Kidney epithelial cell (primary cell): ENCODE data around the gene ANP32B. TPM values are rescaled to one million over a fixed set of nuclear protein-coding genes. Genes with fewer than 3 reads are reported as not detected.

Experiments used
- DNase-seq: peaks from one replicate; pipeline ENCODE4 v3.0.0-alpha.2; 2010; ENCODE audit warnings: low read depth
- H3K27me3 ChIP-seq: 2 replicates; pipeline ENCODE4 v1.6.0; 2011; ENCODE audit warnings: low read length; ENCODE audit not compliant: control insufficient read depth, insufficient read depth
- H3K36me3 ChIP-seq: 2 replicates; pipeline ENCODE4 v1.5.1; 2011; ENCODE audit warnings: low read length; ENCODE audit not compliant: control insufficient read depth, insufficient read depth
- H3K4me3 ChIP-seq: 2 replicates; pipeline ENCODE4 v1.5.1; 2011; ENCODE audit warnings: low read depth, mild to moderate bottlenecking, control low read depth, low read length
- total RNA-seq: library from RNA; depleted of rRNA; stranded (reverse); fragments of >200 nt; gene quantifications from 2 replicates; pipeline ENCODE4 v1.2.3, GENCODE V29; 2015
- TF ChIP-seq, protein P1 (sequence below): IDR thresholded peaks from 2 replicates; pipeline ENCODE4 v1.5.1; 2011; ENCODE audit warnings: mild to moderate bottlenecking, moderate library complexity, low read length, control low read depth, inconsistent platforms; ENCODE audit not compliant: insufficient read depth, poor library complexity, severe bottlenecking

The ANP32B gene
- total RNA-seq, 1 donor from 2014 or later: 24.1 TPM

- no peaks in the 10 kb centered on the region for H3K36me3 ChIP-seq
- DNase-seq: no peak
- TF ChIP-seq, protein P1, sequence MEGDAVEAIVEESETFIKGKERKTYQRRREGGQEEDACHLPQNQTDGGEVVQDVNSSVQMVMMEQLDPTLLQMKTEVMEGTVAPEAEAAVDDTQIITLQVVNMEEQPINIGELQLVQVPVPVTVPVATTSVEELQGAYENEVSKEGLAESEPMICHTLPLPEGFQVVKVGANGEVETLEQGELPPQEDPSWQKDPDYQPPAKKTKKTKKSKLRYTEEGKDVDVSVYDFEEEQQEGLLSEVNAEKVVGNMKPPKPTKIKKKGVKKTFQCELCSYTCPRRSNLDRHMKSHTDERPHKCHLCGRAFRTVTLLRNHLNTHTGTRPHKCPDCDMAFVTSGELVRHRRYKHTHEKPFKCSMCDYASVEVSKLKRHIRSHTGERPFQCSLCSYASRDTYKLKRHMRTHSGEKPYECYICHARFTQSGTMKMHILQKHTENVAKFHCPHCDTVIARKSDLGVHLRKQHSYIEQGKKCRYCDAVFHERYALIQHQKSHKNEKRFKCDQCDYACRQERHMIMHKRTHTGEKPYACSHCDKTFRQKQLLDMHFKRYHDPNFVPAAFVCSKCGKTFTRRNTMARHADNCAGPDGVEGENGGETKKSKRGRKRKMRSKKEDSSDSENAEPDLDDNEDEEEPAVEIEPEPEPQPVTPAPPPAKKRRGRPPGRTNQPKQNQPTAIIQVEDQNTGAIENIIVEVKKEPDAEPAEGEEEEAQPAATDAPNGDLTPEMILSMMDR: no peak
- no peaks in the 10 kb centered on the region for H3K27me3 ChIP-seq
- no peak overlapping the region for H3K4me3 ChIP-seq
These were observed 62.4 kb downstream of the ANP32B start for GRCh38 chr9:98045234-98046179.

GRCh38 chr9:98046180-98046543, 63.0 kb downstream of the ANP32B start:
- H3K27me3 ChIP-seq: no peaks in the 10 kb centered on the region
- no peaks in the 10 kb centered on the region for H3K36me3 ChIP-seq
- no peak overlapping the region for H3K4me3 ChIP-seq
- TF ChIP-seq, protein P1: no peak
- DNase-seq: no peak

- TF ChIP-seq, protein P1: no peak
- Histone ChIP-seq H3K36me3 (no peaks in the 10 kb centered on the region), H3K27me3 (no peaks in the 10 kb centered on the region), H3K4me3 (no peak overlapping the region)
- DNase-seq: no peak
These were observed 63.9 kb downstream of the ANP32B start for GRCh38 chr9:98047002-98047401.

- H3K4me3 ChIP-seq: no peak overlapping the region
- no peaks in the 10 kb centered on the region for H3K27me3 ChIP-seq
- TF ChIP-seq, protein P1: no peak
- no peak for DNase-seq
- no peaks in the 10 kb centered on the region for H3K36me3 ChIP-seq
These were observed 66.3 kb downstream of the ANP32B start for GRCh38 chr9:98049288-98050072.

GRCh38 chr9:98050351-98050750, 67.2 kb downstream of the ANP32B start:
- DNase-seq: no peak
- no peaks in the 10 kb centered on the region for H3K27me3 ChIP-seq
- no peaks in the 10 kb centered on the region for H3K36me3 ChIP-seq

More at GRCh38 chr9:98050351-98050750, 67.2 kb downstream of the ANP32B start:
- TF ChIP-seq, protein P1: no peak
- H3K4me3 ChIP-seq: no peak overlapping the region
